CD4-positive, alpha-beta T cell (primary cell): Measurements from ENCODE around the gene ZNF580. TPM values are rescaled to one million over a fixed set of nuclear protein-coding genes. Genes with fewer than 3 reads are reported as not detected.

Experiments used
- ATAC-seq: fragments of 200-7000 bp; cut with Tn5 transposase; one replicate; pipeline ENCODE4 v1.10.0; 2022; ENCODE audit warnings: mild to moderate bottlenecking; ENCODE audit not compliant: poor library complexity
- CTCF ChIA-PET: fragments of 350-600 bp; sonication (Branson Sonifier 250); formaldehyde crosslinking; loops from one replicate; lab custom pipeline; 2021; ENCODE audit warnings: antibody characterized with exemption, inconsistent platforms; lab: Charles Lee
- POLR2A ChIA-PET: fragments of 350-600 bp; sonication (Branson Sonifier 250); formaldehyde crosslinking; loops from one replicate; lab custom pipeline; 2021; ENCODE audit warnings: antibody characterized with exemption, inconsistent platforms; lab: Charles Lee
- DNase-seq, 14 experiments: peaks; one replicate each; pipeline ENCODE4 v3.0.0-alpha.2; 2013 to 2020; ENCODE audit warnings: mixed read lengths in 2 of 14
- H3K27ac ChIP-seq, 2 donors: one replicate each; pipeline versions ENCODE4 v1.5.1 to v1.7.0; 2013; ENCODE audit warnings: low read length in 2 of 2, low read depth in 1 of 2, mild to moderate bottlenecking in 1 of 2
- H3K27me3 ChIP-seq, 2 experiments: 1 replicate in 1 of 2; 2 replicates in 1 of 2; pipeline versions ENCODE4 v1.6.1 to v1.7.0; 2013; ENCODE audit warnings: low read length in 2 of 2, control low read depth in 1 of 2, mild to moderate bottlenecking in 1 of 2, moderate library complexity in 1 of 2; ENCODE audit not compliant: insufficient read depth in 2 of 2, control insufficient read depth in 1 of 2
- H3K36me3 ChIP-seq: one replicate; pipeline ENCODE4 v1.6.1; 2013; ENCODE audit warnings: low read length, control low read depth; ENCODE audit not compliant: insufficient read depth
- H3K4me1 ChIP-seq: one replicate; pipeline ENCODE4 v1.6.1; 2013; ENCODE audit warnings: low read length, control low read depth; ENCODE audit not compliant: insufficient read depth
- H3K4me3 ChIP-seq: one replicate; pipeline ENCODE4 v1.5.1; 2013; ENCODE audit warnings: mild to moderate bottlenecking, low read length, moderate library complexity
- H3K9me3 ChIP-seq, 2 experiments: 1 replicate in 1 of 2; 2 replicates in 1 of 2; pipeline versions ENCODE4 v1.6.1 to v1.7.0; 2013; ENCODE audit warnings: low read length in 2 of 2, mild to moderate bottlenecking in 2 of 2, control low read depth in 1 of 2, moderate library complexity in 1 of 2; ENCODE audit not compliant: control insufficient read depth in 1 of 2, insufficient read depth in 1 of 2
- H3K27ac Mint-ChIP-seq: one replicate; pipeline ENCODE4 v1.8.0; 2020; ENCODE audit warnings: mixed read lengths
- H3K27me3 Mint-ChIP-seq: one replicate; pipeline ENCODE4 v1.8.0; 2021; ENCODE audit warnings: mixed read lengths
- H3K36me3 Mint-ChIP-seq: one replicate; pipeline ENCODE4 v1.8.0; 2021; ENCODE audit warnings: low read depth, mixed read lengths
- H3K4me1 Mint-ChIP-seq: one replicate; pipeline ENCODE4 v1.8.0; 2021; ENCODE audit warnings: low read depth, mixed read lengths
- H3K4me3 Mint-ChIP-seq: one replicate; pipeline ENCODE4 v1.8.0; 2020; ENCODE audit warnings: mild to moderate bottlenecking, mixed read lengths
- H3K9me3 Mint-ChIP-seq: one replicate; pipeline ENCODE4 v1.8.0; 2020; ENCODE audit warnings: mixed read lengths
- intact Hi-C, 2 experiments: fragments of 100-400 bp; cut with DNase I in 1 of 2; cut with micrococcal nuclease in 1 of 2; formaldehyde crosslinking; loops; one replicate each; pipeline versions ENCODE4 v1.15.1 to v1.9.0; 2023 to 2025; cut with DNase I, micrococcal nuclease
- total RNA-seq, 174 experiments: library from RNA in 2 of 174; stranded (reverse) in 2 of 174; gene quantifications; one replicate each; pipeline ENCODE4 v1.2.3 and lab custom pipeline; 2021 to 2026
- TF ChIP-seq, protein P1 (sequence below): fragments of 200-600 bp; IDR thresholded peaks from one replicate; pipeline ENCODE4 v1.8.0; 2022; ENCODE audit warnings: antibody characterized with exemption, mild to moderate bottlenecking

ZNF580 gene
- total RNA-seq, 2 experiments from 2014 or later, result 45.2 to 46.6 TPM

DNA sequence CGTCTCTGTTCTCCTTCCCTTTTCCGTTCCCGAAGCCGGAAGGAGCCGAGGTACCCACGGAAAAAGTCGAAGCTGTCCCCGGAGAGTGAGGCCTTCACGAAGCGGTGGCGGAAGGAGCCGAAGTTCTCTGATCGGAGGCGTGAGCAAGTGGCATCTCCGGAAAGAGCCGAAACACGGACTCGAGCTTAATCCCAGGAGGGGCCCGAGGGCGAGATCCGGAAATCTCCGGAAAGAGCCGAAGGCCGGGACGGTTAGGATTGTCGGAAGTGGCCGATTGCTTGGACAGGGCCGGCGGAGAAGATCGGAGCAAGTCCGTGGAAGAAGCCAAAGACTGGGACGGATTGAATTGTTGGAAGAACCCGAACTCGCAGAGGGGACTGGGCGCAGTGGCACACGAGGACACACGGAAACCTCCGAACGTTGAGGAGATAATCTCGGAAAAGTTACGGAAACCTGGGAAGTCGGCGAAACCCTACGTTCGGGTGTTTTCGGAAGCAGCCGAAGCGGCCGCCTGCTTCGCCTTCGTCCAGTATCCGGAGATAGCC is 13.6 kb downstream of the ZNF580 start:
- intact Hi-C loops, result loop anchor here (1.0 to 10.0 kb wide), 2 partner anchors 55 to 1460 kb away; partner anchors contain the start of genes FIZ1 (in 2 of the 2) and TSEN34 (in 1 of the 2)
- Histone ChIP-seq H3K27ac (peak overlapping the region; percentile 96 to 100), H3K27me3 (no peaks in the 10 kb centered on the region), H3K4me3 (peak overlapping the region; percentile 70), H3K36me3 (peaks cover 13% of the 10 kb centered on the region), H3K9me3 (no peaks in the 10 kb centered on the region), H3K4me1 (peaks cover 46% of the 10 kb centered on the region)
- peak overlapping the region; percentile 93 for H3K27ac Mint-ChIP-seq
- H3K27me3 Mint-ChIP-seq, result no peaks in the 10 kb centered on the region
- H3K4me3 Mint-ChIP-seq, result peak overlapping the region; percentile 94
- H3K4me1 Mint-ChIP-seq, result peaks cover 45% of the 10 kb centered on the region
- ChIA-PET CTCF (interaction anchor here (0.7 to 2.5 kb wide), 5 partner anchors 16 to 315 kb away, joined by 3 to 29 read pairs (median 5); partner anchors contain the start of genes FIZ1 and ZNF865), POLR2A (interaction anchor here (0.6 to 3.9 kb wide), 37 partner anchors 8 to 1539 kb away, joined by 3 to 43 read pairs (median 4); partner anchors contain the start of genes CNOT3, FIZ1, HSPBP1 and KMT5C)
- H3K9me3 Mint-ChIP-seq, result no peaks in the 10 kb centered on the region
- peaks cover 33% of the 10 kb centered on the region for H3K36me3 Mint-ChIP-seq
- ATAC-seq (peak; percentile 79), DNase-seq (peak; percentile 97 to 100 (median 99))
- TF ChIP-seq, protein P1, sequence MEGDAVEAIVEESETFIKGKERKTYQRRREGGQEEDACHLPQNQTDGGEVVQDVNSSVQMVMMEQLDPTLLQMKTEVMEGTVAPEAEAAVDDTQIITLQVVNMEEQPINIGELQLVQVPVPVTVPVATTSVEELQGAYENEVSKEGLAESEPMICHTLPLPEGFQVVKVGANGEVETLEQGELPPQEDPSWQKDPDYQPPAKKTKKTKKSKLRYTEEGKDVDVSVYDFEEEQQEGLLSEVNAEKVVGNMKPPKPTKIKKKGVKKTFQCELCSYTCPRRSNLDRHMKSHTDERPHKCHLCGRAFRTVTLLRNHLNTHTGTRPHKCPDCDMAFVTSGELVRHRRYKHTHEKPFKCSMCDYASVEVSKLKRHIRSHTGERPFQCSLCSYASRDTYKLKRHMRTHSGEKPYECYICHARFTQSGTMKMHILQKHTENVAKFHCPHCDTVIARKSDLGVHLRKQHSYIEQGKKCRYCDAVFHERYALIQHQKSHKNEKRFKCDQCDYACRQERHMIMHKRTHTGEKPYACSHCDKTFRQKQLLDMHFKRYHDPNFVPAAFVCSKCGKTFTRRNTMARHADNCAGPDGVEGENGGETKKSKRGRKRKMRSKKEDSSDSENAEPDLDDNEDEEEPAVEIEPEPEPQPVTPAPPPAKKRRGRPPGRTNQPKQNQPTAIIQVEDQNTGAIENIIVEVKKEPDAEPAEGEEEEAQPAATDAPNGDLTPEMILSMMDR, result no peak

DNA sequence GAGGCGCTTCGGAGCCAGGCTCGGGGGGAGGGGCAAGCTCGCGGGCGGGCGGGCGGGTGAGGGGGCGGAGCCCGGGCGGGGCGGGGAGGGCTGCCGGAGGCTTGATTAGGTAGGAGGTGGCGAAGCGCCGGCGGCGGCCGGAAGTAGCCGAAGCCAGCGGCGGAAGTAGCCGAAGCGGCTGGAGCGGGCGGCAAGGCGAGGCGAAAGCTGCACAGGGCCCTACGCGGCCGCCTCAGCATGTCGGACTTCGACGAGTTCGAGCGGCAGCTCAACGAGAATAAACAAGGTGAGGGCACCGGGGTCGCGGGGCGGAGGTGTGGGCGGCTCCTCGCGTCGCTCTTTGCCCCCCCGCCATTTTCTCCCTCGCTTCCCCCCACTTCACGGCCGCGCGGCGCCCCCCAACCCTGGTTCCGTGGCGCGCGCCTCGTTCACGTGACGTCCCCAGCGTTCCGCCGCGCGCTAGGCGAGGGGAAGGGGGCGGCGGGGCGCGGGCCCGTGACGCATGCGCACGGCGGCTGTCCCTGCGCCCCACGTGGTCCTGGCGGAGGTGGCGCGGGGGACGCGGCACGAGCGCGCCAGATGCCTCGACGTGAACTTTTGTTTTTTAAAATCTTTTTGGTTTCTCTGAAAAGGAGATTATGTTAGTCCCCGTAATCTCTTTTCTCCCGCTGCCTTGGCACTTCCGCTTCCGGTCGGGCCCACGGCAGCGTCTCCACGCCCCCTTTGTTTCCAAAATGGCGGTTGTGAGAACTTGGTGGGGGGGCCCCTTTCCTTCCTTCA is 14.3 kb downstream of the ZNF580 start, which contains the start of gene U2AF2:
U2AF2 (plus strand) TSS at position 168 of the 780 bp plus-strand sequence; CDS start at position 238, 70 bp downstream.
- H3K27ac Mint-ChIP-seq, result peak within 1 kb of the TSS; percentile 93
- peak within 1 kb of the TSS; percentile 94 for H3K4me3 Mint-ChIP-seq
- H3K36me3 ChIP-seq, result peaks cover 19% of the 10 kb centered on the region
- peak within 1 kb of the TSS; percentile 100 for H3K27ac ChIP-seq
- ChIA-PET POLR2A (interaction anchor here (0.7 to 3.9 kb wide), 35 partner anchors 8 to 1540 kb away, joined by 3 to 43 read pairs (median 4); partner anchors contain the start of genes CNOT3, FIZ1, KMT5C and LENG8), CTCF (interaction anchor here (0.7 to 2.5 kb wide), 4 partner anchors 17 to 316 kb away, joined by 3 to 29 read pairs (median 6); partner anchors contain the start of gene FIZ1)
- DNase-seq (peak; percentile 95 to 98 (median 98)), ATAC-seq (peak; percentile 5)
- H3K9me3 Mint-ChIP-seq, result no peaks in the 10 kb centered on the region
- H3K4me1 Mint-ChIP-seq, result peaks cover 40% of the 10 kb centered on the region
- H3K9me3 ChIP-seq, result no peaks in the 10 kb centered on the region
- H3K27me3 Mint-ChIP-seq, result no peaks in the 10 kb centered on the region
- H3K27me3 ChIP-seq, result no peaks in the 10 kb centered on the region
- TF ChIP-seq, protein P1, result no peak
- intact Hi-C loops, result loop anchor here (1.0 to 10.0 kb wide), 4 partner anchors 20 to 1460 kb away; partner anchors contain the start of genes EPN1 (in 2 of the 2), FIZ1 (in 2 of the 2), PPP1R12C (in 1 of the 2) and TSEN34 (in 1 of the 2)
- peaks cover 37% of the 10 kb centered on the region for H3K36me3 Mint-ChIP-seq
- H3K4me3 ChIP-seq, result peak within 1 kb of the TSS; percentile 70
- H3K4me1 ChIP-seq, result peaks cover 51% of the 10 kb centered on the region

DNA sequence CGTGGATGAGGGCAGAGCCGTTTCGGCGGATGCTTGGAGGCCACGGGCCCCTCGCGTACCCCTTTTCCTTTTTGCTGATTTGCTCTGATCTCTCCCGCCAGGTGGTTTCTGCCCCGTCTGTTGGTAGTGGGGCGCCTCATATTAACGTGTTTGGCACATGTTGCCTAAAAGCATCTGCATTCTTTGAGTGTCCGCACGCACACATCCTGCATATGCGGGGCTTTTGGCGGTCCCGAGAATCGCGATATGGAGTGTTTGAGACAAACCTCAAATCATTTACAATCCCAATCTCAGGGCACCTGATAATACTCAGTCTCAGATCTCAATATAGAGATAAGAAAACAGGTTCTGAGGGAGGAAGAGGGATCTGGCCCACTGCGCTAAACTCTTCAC is 14.8 kb downstream of the ZNF580 start:
- peak overlapping the region; percentile 100 for H3K27ac ChIP-seq
- ChIA-PET CTCF (no interaction called here), POLR2A (interaction anchor here (1.5 to 2.0 kb wide), 2 partner anchors 19 to 30 kb away, joined by 3 to 35 read pairs; partner anchors contain the start of genes EPN1 and ZNF784)
- intact Hi-C loops, result loop anchor here (1.0 to 10.0 kb wide), 4 partner anchors 15 to 1461 kb away; partner anchors contain the start of genes EPN1 (in 2 of the 2), PPP1R12C (in 1 of the 2) and TSEN34 (in 1 of the 2)
- H3K4me3 ChIP-seq, result peak overlapping the region; percentile 70
- Mint-ChIP-seq H3K27me3 (no peaks in the 10 kb centered on the region), H3K27ac (peak overlapping the region; percentile 93), H3K36me3 (peaks cover 43% of the 10 kb centered on the region), H3K9me3 (no peaks in the 10 kb centered on the region), H3K4me3 (peak overlapping the region; percentile 94), H3K4me1 (peaks cover 36% of the 10 kb centered on the region)
- TF ChIP-seq, protein P1, result no peak
- no peak for ATAC-seq
- no peaks in the 10 kb centered on the region for H3K27me3 ChIP-seq
- no peaks in the 10 kb centered on the region for H3K9me3 ChIP-seq
- peaks cover 25% of the 10 kb centered on the region for H3K36me3 ChIP-seq
- H3K4me1 ChIP-seq, result peaks cover 54% of the 10 kb centered on the region
- no peak for DNase-seq
